Caki2 (cell line): ENCODE results near the gene STAT2. TPM values are rescaled to one million over a fixed set of nuclear protein-coding genes. Genes with fewer than 3 reads are reported as not detected.
"Not testable (repeated sequence)": the region's sequence is repeated elsewhere in the genome, so short reads cannot be mapped to it uniquely, and the experiment has no call there.

ENCODE experiments used
- DNase-seq: peaks from one replicate; pipeline ENCODE4 v3.0.0-alpha.2; 2015; ENCODE audit warnings: low read depth
- in situ Hi-C: cut with HindIII; loops from 2 replicates; pipeline ENCODE4 v1.10.0; 2016; ENCODE audit warnings: low sequenced_read_pairs, low pct_unique_long_range_greater_than_20kb, mixed read lengths
- total RNA-seq: library from RNA; depleted of rRNA; stranded (reverse); fragments of >200 nt; shearing (Covaris generic); gene quantifications from 2 replicates; pipeline ENCODE4 v1.2.3, GENCODE V29; 2014; ENCODE audit warnings: low replicate concordance

Gene STAT2
- total RNA-seq, 1 experiment from 2014 or later = 90.1 TPM

- DNase-seq = no peak
- in situ Hi-C loops = no loop called here
These were observed 13.6 kb upstream of the STAT2 start for GRCh38 chr12:56373515-56373914.

- in situ Hi-C loops = no loop called here
- DNase-seq = no peak
These were observed 7.0 kb upstream of the STAT2 start for GRCh38 chr12:56366948-56367347.

- DNase-seq = no peak
- in situ Hi-C loops = no loop called here
These were observed 2.5 kb upstream of the STAT2 start, which contains the start of gene APOF for GRCh38 chr12:56362130-56363059. Gene APOF (minus strand): TSS chr12:56362857. CDS start chr12:56362745, 112 bp downstream.

- in situ Hi-C loops = no loop called here
- no peak for DNase-seq
These were observed 1.7 kb upstream of the STAT2 start for GRCh38 chr12:56361487-56362129.

- in situ Hi-C loops = no loop called here
- peak; percentile 66 for DNase-seq
These were observed 923 bp downstream of the STAT2 start for GRCh38 chr12:56358836-56359532.

- in situ Hi-C loops = no loop called here
- no peak for DNase-seq
These were observed 8.6 kb downstream of the STAT2 start for GRCh38 chr12:56351325-56351724.

GRCh38 chr12:56350662-56351061, 9.2 kb downstream of the STAT2 start:
- DNase-seq = no peak
- in situ Hi-C loops = no loop called here

GRCh38 chr12:56348776-56349175, 11.1 kb downstream of the STAT2 start:
- in situ Hi-C loops = no loop called here
- DNase-seq = no peak

- DNase-seq, in situ Hi-C loops: not testable (repeated sequence)
These were observed 12.7 kb downstream of the STAT2 start for GRCh38 chr12:56347255-56347654.

- in situ Hi-C loops = no loop called here
- no peak for DNase-seq
These were observed 13.2 kb downstream of the STAT2 start for GRCh38 chr12:56346675-56347074.

- DNase-seq, in situ Hi-C loops: not testable (repeated sequence)
These were observed 17.6 kb downstream of the STAT2 start for GRCh38 chr12:56342290-56342689.

- DNase-seq = no peak
- in situ Hi-C loops = no loop called here
These were observed 18.3 kb downstream of the STAT2 start for GRCh38 chr12:56341616-56342015.

GRCh38 chr12:56339158-56339422, 20.8 kb downstream of the STAT2 start:
- DNase-seq = no peak
- in situ Hi-C loops = no loop called here

- in situ Hi-C loops = no loop called here
- DNase-seq = peak; percentile 26
These were observed 21.4 kb downstream of the STAT2 start, which contains the start of gene IL23A for GRCh38 chr12:56338308-56339157. Gene IL23A (plus strand): TSS chr12:56338884. CDS start chr12:56339045, 161 bp downstream.

GRCh38 chr12:56337753-56338251, 22.1 kb downstream of the STAT2 start:
- in situ Hi-C loops = no loop called here
- DNase-seq = no peak

- in situ Hi-C loops = no loop called here
- DNase-seq = no peak
These were observed 23.3 kb downstream of the STAT2 start for GRCh38 chr12:56336361-56337167.

GRCh38 chr12:56335527-56335926, 24.4 kb downstream of the STAT2 start:
- DNase-seq, in situ Hi-C loops: not testable (repeated sequence)
